SU-DHL-6 (cell line): ENCODE measurements around the gene ALOX12.
"Not testable (repeated sequence)": the region's sequence is repeated elsewhere in the genome, so short reads cannot be mapped to it uniquely, and the experiment has no call there.

Experiments used
- H2AFZ ChIP-seq: fragments of 200-600 bp; sonication (generic); 2 replicates; pipeline ENCODE4 v1.6.1; 2014; ENCODE audit warnings: low read depth, mild to moderate bottlenecking, moderate library complexity, mixed read lengths, antibody characterized with exemption, low read length; ENCODE audit not compliant: severe bottlenecking
- H3F3A ChIP-seq: fragments of 200-600 bp; shearing (Covaris generic); 2 replicates; pipeline ENCODE4 v1.6.0; 2016; ENCODE audit warnings: antibody characterized with exemption, mild to moderate bottlenecking; ENCODE audit not compliant: insufficient read depth
- H3K27ac ChIP-seq: fragments of 200-600 bp; sonication (generic); 2 replicates; pipeline ENCODE4 v1.5.1; 2016; ENCODE audit warnings: low read depth, mild to moderate bottlenecking, low read length, moderate library complexity, mixed read lengths
- H3K27me3 ChIP-seq: fragments of 200-600 bp; sonication (generic), shearing (Covaris generic); 2 replicates; pipeline ENCODE4 v1.6.0; 2014; ENCODE audit warnings: mild to moderate bottlenecking, low read length
- H3K36me3 ChIP-seq: fragments of 200-600 bp; sonication (generic); 2 replicates; pipeline ENCODE4 v1.6.1; 2014; ENCODE audit warnings: mild to moderate bottlenecking, low read length, mixed read lengths
- H3K4me2 ChIP-seq: fragments of 300-600, 200-600 bp; shearing (Covaris generic), sonication (generic); 2 replicates; pipeline ENCODE4 v1.6.0; 2014; ENCODE audit warnings: low read length, low read depth, mild to moderate bottlenecking; ENCODE audit not compliant: poor library complexity, severe bottlenecking
- H3K4me3 ChIP-seq: fragments of 200-600 bp; sonication (generic); 2 replicates; pipeline ENCODE4 v1.5.1; 2014; ENCODE audit warnings: antibody characterized with exemption, low read length, mild to moderate bottlenecking, mixed read lengths; ENCODE audit not compliant: insufficient read depth, poor library complexity, severe bottlenecking
- H3K79me2 ChIP-seq: fragments of 200-600 bp; sonication (generic); 2 replicates; pipeline ENCODE4 v1.6.1; 2014; ENCODE audit warnings: mild to moderate bottlenecking, low read length, moderate library complexity; ENCODE audit not compliant: insufficient read depth
- H3K9ac ChIP-seq: fragments of 200-600 bp; sonication (generic); 2 replicates; pipeline ENCODE4 v1.7.0; 2014; ENCODE audit warnings: mild to moderate bottlenecking, low read length
- H3K9me2 ChIP-seq: fragments of 200-600 bp; sonication (generic); replicated peaks from 2 replicates; pipeline ENCODE4 v1.6.1; 2014; ENCODE audit warnings: low read length; ENCODE audit not compliant: insufficient read depth
- H3K9me3 ChIP-seq: fragments of 200-600 bp; sonication (generic); 2 replicates; pipeline ENCODE4 v1.6.1; 2014; ENCODE audit warnings: low read length, mixed read lengths; ENCODE audit not compliant: insufficient read depth
- H4K20me1 ChIP-seq: fragments of 200-600 bp; sonication (generic); 2 replicates; pipeline ENCODE4 v1.6.1; 2014; ENCODE audit warnings: low read depth, mild to moderate bottlenecking, antibody characterized with exemption, low read length, moderate library complexity, mixed read lengths
- CTCF ChIP-seq: fragments of 200-600 bp; sonication (generic); IDR thresholded peaks from one replicate; pipeline ENCODE4 v1.5.1; 2017; ENCODE audit warnings: antibody characterized with exemption, mild to moderate bottlenecking, low read length, moderate library complexity; ENCODE audit not compliant: insufficient read depth, poor library complexity, severe bottlenecking
- EZH2phosphoT487 ChIP-seq: fragments of 200-600 bp; sonication (generic), shearing (Covaris generic); conservative IDR thresholded peaks from 2 replicates; pipeline ENCODE4 v1.6.1; 2018; ENCODE audit warnings: mild to moderate bottlenecking, antibody characterized with exemption, low read length, moderate library complexity, mixed read lengths

The ALOX12 gene

GRCh38 chr17:6985266-6985665 lies 10.6 kb upstream of the ALOX12 start:
- no peaks in the 10 kb centered on the region for H3K9me3 ChIP-seq
- H3K4me3 ChIP-seq: no peak overlapping the region
- no peaks in the 10 kb centered on the region for H3K36me3 ChIP-seq
- H3K27ac ChIP-seq: no peak overlapping the region
- H3K27me3 ChIP-seq: no peaks in the 10 kb centered on the region
- H4K20me1 ChIP-seq: no peaks in the 10 kb centered on the region
- no peaks in the 10 kb centered on the region for H3K9me2 ChIP-seq
- no peak for TF ChIP-seq CTCF
- no peak for TF ChIP-seq EZH2phosphoT487
- no peaks in the 10 kb centered on the region for H3K79me2 ChIP-seq
- H3K9ac ChIP-seq: no peak overlapping the region
- no peak overlapping the region for H2AFZ ChIP-seq
- no peak overlapping the region for H3K4me2 ChIP-seq
- H3F3A ChIP-seq: no peaks in the 10 kb centered on the region

- Histone ChIP-seq H3K9me2 (no peaks in the 10 kb centered on the region), H3F3A (no peaks in the 10 kb centered on the region), H3K4me3 (no peak overlapping the region), H4K20me1 (no peaks in the 10 kb centered on the region), H3K27ac (no peak overlapping the region), H2AFZ (no peak overlapping the region), H3K27me3 (no peaks in the 10 kb centered on the region), H3K9ac (no peak overlapping the region), H3K4me2 (no peak overlapping the region), H3K36me3 (no peaks in the 10 kb centered on the region), H3K9me3 (no peaks in the 10 kb centered on the region), H3K79me2 (no peaks in the 10 kb centered on the region)
- no peak for TF ChIP-seq EZH2phosphoT487
- no peak for TF ChIP-seq CTCF
These were observed 9.2 kb upstream of the ALOX12 start for GRCh38 chr17:6986676-6987075.

- H3K4me3 ChIP-seq: no peak overlapping the region
- TF ChIP-seq CTCF (no peak), EZH2phosphoT487 (no peak)
- no peaks in the 10 kb centered on the region for H3K27me3 ChIP-seq
- no peaks in the 10 kb centered on the region for H3K36me3 ChIP-seq
- H3K9me2 ChIP-seq: no peaks in the 10 kb centered on the region
- H3K9ac ChIP-seq: no peak overlapping the region
- no peak overlapping the region for H3K27ac ChIP-seq
- no peaks in the 10 kb centered on the region for H4K20me1 ChIP-seq
- H3F3A ChIP-seq: no peaks in the 10 kb centered on the region
- no peak overlapping the region for H2AFZ ChIP-seq
- no peaks in the 10 kb centered on the region for H3K79me2 ChIP-seq
- H3K9me3 ChIP-seq: no peaks in the 10 kb centered on the region
- no peak overlapping the region for H3K4me2 ChIP-seq
These were observed 6.1 kb upstream of the ALOX12 start for GRCh38 chr17:6989779-6990178.

GRCh38 chr17:6993613-6994056 lies 2.2 kb upstream of the ALOX12 start:
- not testable (repeated sequence) for H3K9me3 ChIP-seq, H3K4me2 ChIP-seq, H2AFZ ChIP-seq, H3K9me2 ChIP-seq, H3K27me3 ChIP-seq, H3K27ac ChIP-seq, H3K79me2 ChIP-seq, H3K9ac ChIP-seq, H3K36me3 ChIP-seq, H3K4me3 ChIP-seq, H4K20me1 ChIP-seq, H3F3A ChIP-seq
